SK-N-SH (cell line): ENCODE results near the gene MYO18B.

Experiments
- CTCF ChIP-seq: fragments of 200-600 bp; sonication (generic); IDR thresholded peaks from 2 replicates; pipeline ENCODE4 v1.6.1; 2017; ENCODE audit warnings: antibody characterized with exemption, mild to moderate bottlenecking, moderate library complexity
- EP300 ChIP-seq, 2 experiments: IDR thresholded peaks; 2 replicates each; pipeline versions ENCODE4 v1.4.0 to v1.6.1; 2012; ENCODE audit warnings: borderline replicate concordance in 1 of 2, low read depth in 1 of 2, low read length in 1 of 2
- EZH2phosphoT487 ChIP-seq: fragments of 200-600 bp; sonication (generic); IDR thresholded peaks from 2 replicates; pipeline ENCODE4 v1.6.1; 2017; ENCODE audit warnings: low read depth, mixed run types, mild to moderate bottlenecking, antibody characterized with exemption, moderate library complexity, borderline replicate concordance
- GATA2 ChIP-seq: sonication (generic); formaldehyde crosslinking; IDR thresholded peaks from 2 replicates; pipeline ENCODE4 v1.5.0; 2020; ENCODE audit warnings: mild to moderate bottlenecking, missing genetic modification reagents
- JUND ChIP-seq: IDR thresholded peaks from 2 replicates; pipeline ENCODE4 v1.4.0; 2012
- MAX ChIP-seq: IDR thresholded peaks from 2 replicates; pipeline ENCODE4 v1.4.0; 2012; ENCODE audit warnings: low read depth
- PBX3 ChIP-seq: IDR thresholded peaks from 2 replicates; pipeline ENCODE4; 2012
- POLR2AphosphoS5 ChIP-seq: IDR thresholded peaks from 2 replicates; pipeline ENCODE4 v1.6.1; 2012; ENCODE audit warnings: low read depth, low read length
- RAD21 ChIP-seq: IDR thresholded peaks from 2 replicates; pipeline ENCODE4 v1.6.1; 2012; ENCODE audit warnings: mild to moderate bottlenecking, low read length
- RFX5 ChIP-seq: IDR thresholded peaks from 2 replicates; pipeline ENCODE4 v1.6.1; 2012; ENCODE audit warnings: mild to moderate bottlenecking, improper control_type of control experiment, low read length
- SMC3 ChIP-seq: IDR thresholded peaks from 2 replicates; pipeline ENCODE4 v1.6.1; 2012; ENCODE audit warnings: low read depth, low read length, improper control_type of control experiment
- TEAD4 ChIP-seq: IDR thresholded peaks from 2 replicates; pipeline ENCODE4 v1.4.0; 2012; ENCODE audit warnings: mild to moderate bottlenecking, borderline replicate concordance; ENCODE audit not compliant: insufficient read depth
- ZBTB33 ChIP-seq: IDR thresholded peaks from 2 replicates; pipeline ENCODE4 v1.4.0; 2012; ENCODE audit warnings: low read depth, borderline replicate concordance

- TF ChIP-seq SMC3 (no peak), JUND (no peak), POLR2AphosphoS5 (no peak), CTCF (no peak), EP300 (IDR thresholded peaks at IDR 0.05; ENCODE audit: borderline replicate concordance in 1 of 2, low read depth in 1 of 2, low read length in 1 of 2) (no peak), ZBTB33 (no peak), TEAD4 (no peak), PBX3 (no peak), RFX5 (no peak), MAX (no peak), RAD21 (no peak), EZH2phosphoT487 (no peak), GATA2 (no peak)
These were observed 311.8 kb downstream of the MYO18B start for GRCh38 chr22:26053737-26054316.
